ENCODE data around the gene RPL34. TPM values are rescaled to one million over a fixed set of nuclear protein-coding genes. Genes with fewer than 3 reads are reported as not detected.
A peak's percentile ranks its signal among the peaks of the same experiment; 100 is the strongest.
"Not testable (repeated sequence)": the region's sequence is repeated elsewhere in the genome, so short reads cannot be mapped to it uniquely, and the experiment has no call there.

RPL34 gene
- total RNA-seq, result 1,196 TPM

DNA sequence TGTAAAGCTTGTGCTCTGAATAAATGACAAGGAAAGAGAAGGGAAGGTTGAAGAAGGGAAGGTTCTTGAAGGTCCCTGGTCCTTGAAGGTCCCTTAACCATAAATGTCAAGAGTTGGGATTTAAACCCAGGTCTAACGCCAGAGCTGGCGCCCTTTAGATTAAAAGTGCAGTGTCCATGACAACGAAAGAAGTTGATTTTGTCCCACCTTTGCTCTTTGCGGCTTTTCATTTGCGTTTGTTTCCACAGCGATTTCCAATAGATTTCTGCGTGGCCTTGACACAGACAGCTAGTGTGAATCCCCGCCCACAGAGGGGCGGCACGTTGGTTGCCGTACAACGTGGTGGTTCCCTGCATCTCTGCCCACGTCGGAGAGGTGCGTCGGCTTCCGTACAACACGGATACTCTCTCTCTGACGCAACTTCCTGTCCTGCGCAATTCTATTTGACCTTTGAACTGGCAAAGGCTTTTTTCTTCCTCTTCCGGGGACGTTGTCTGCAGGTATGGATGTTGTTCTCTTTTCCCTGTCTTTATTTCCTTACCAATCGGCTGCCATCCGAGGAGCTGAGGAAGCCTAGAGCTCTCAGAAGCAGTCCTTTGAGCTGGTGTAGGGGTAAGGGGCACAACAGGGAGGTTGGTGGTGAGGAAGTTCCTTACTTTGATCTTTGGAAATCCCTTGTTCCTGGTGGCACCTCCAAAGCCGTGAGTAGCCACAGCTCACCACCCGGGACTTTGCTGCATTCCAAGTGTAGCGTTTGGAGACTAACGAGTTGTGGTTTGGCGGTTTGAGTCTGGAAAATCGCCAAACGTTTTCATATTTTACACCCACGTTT, at the start of gene RPL34:
Gene RPL34, plus strand, starts transcription at position 476 of the 832 bp plus-strand sequence. CDS start 1,384 bp downstream, outside the sequence.
- DNase-seq (ENCODE audit: low read depth in 2 of 3, low spot score in 2 of 3), result peak; percentile 91 to 99 (median 97)

DNA sequence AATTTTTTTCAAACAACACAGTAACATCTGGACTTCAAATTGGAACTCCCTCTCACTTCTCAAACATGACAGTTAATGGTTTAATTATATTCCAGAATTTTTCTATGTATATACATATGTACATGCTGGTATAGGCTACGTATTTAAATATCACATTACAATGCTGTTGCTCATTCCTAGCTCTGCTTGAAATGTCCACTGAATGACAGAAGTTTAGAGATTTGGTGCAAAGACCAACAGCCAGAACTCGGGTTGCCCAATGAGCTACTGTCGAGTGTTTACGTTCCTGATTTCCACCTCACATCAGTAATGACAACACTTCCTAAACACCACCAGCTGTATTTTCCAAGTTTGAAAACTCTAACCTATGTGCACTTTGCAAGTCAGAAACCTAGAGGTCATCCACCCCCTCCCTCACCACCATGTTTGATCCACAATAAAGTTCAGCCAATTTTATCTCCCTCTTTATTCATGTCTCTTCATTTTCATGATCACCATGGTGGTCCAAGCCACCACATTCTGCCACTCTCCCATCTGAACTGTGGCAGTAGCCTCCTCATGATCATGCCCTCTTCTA, 49.3 kb upstream of the RPL34 start:
- DNase-seq (ENCODE audit: low read depth in 2 of 3, low spot score in 2 of 3), result no peak

GRCh38 chr4:108574402-108574801, 46.0 kb upstream of the RPL34 start:
- DNase-seq (ENCODE audit: low read depth in 2 of 3, low spot score in 2 of 3), result no peak

GRCh38 chr4:108581083-108581482, 39.3 kb upstream of the RPL34 start:
- DNase-seq (ENCODE audit: low read depth in 2 of 3, low spot score in 2 of 3), result no peak

DNA sequence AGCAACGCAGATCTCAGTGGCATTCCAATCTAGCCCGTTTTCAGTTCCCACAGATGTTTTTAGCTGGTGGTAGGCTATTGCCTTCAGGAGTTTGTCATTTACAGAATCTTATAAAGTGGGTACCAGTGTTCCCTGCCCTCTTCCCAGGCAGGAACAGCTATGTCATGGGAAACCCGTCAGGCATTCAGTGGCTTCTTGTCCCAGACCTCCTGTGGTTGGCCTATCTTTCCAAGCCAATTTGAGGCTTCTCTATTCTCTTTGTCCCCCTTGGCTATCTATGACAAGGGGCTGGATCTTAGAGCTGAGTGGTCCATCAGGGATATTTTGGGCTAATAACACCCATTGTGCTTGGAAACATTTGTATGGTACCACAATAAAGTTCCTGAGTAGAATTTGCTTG, 33.6 kb upstream of the RPL34 start:
- no peak for DNase-seq (ENCODE audit: low read depth in 2 of 3, low spot score in 2 of 3)

DNA sequence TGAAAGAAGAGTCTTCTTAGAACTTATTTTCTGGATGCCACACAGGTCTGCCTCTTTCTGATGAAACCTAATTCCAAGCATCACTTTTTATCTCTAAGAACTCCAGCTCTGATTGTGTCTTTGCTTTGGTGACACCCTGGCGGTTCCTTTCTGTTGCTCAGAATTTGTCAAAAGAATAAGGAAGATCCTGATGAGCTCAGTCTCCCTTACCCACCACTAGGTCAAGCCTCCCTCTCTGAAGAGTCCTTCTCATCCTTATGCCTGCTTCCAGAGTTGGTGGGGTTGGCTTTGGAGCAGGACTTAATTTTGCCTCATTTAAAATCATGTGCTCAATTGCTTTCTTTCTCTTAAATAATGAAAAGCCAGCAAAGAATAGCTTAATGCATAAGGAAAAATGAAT, 31.5 kb upstream of the RPL34 start:
- DNase-seq (ENCODE audit: low read depth in 2 of 3, low spot score in 2 of 3), result no peak

DNA sequence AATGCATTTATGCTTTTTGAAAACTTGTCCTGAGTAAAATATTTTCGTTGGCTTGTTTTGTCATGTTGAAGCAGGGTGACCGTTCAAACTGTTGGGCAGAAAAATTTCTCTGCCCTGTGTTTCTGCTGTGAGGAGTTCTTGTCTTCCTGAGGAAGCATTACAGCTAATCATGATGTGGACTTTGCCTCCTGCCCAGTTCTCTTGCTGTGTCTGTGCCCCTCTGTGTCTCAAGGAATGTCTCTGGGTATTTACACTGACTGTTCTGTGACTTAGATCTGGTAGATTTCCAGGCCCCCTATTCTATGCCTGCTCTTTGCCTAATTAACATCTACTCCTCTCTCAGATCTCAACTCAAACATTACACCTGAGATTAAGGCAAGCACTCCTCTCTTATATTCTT, 30.4 kb upstream of the RPL34 start:
- no peak for DNase-seq (ENCODE audit: low read depth in 2 of 3, low spot score in 2 of 3)

GRCh38 chr4:108590776-108591175, 29.6 kb upstream of the RPL34 start:
- no peak for DNase-seq (ENCODE audit: low read depth in 2 of 3, low spot score in 2 of 3)

GRCh38 chr4:108592674-108592986, 27.7 kb upstream of the RPL34 start:
- DNase-seq (ENCODE audit: low read depth in 2 of 3, low spot score in 2 of 3), result no peak

GRCh38 chr4:108594296-108594695, 26.1 kb upstream of the RPL34 start:
- not testable (repeated sequence) for DNase-seq (ENCODE audit: low read depth in 2 of 3, low spot score in 2 of 3)

DNA sequence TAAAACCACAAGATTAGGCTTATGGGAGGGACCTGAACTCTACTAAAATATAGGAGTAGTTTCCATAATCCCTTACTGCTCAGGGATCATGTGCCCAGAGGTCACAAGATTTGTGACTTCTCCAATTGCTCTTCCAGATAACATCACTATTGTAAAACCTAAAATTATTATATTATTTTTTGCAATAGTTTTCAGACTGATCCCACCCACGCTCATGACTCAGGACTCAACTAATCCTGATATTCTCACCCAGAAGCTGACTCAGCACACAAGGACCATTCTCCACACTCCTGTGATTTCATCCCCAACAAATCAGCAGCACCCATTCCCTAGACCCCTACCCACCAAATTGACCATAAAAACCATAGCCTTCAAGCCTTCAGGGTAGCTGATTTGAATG, 24.0 kb upstream of the RPL34 start:
- DNase-seq (ENCODE audit: low read depth in 2 of 3, low spot score in 2 of 3), result no peak

GRCh38 chr4:108601106-108601505, 19.3 kb upstream of the RPL34 start:
- no peak for DNase-seq (ENCODE audit: low read depth in 2 of 3, low spot score in 2 of 3)

DNA sequence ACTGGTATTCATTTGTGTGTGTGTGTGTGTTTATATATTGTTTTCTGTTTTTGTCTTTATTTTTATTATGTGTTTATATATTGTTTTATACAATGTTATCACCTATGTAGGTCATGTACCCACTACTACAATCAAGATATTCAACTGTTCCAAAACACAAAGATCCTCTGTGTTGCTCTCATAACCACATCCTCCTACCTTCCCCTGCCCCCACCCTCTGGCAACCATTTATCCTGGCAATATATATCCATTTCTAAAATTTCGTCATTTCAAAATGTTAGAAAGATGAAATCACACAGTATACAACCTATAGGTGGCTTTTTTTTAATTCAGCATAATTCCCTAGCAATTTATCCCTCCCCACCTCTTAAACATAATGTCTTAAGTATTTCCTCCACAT, 18.8 kb upstream of the RPL34 start:
- no peak for DNase-seq (ENCODE audit: low read depth in 2 of 3, low spot score in 2 of 3)

GRCh38 chr4:108602163-108602562, 18.2 kb upstream of the RPL34 start:
- DNase-seq (ENCODE audit: low read depth in 2 of 3, low spot score in 2 of 3), result no peak

DNA sequence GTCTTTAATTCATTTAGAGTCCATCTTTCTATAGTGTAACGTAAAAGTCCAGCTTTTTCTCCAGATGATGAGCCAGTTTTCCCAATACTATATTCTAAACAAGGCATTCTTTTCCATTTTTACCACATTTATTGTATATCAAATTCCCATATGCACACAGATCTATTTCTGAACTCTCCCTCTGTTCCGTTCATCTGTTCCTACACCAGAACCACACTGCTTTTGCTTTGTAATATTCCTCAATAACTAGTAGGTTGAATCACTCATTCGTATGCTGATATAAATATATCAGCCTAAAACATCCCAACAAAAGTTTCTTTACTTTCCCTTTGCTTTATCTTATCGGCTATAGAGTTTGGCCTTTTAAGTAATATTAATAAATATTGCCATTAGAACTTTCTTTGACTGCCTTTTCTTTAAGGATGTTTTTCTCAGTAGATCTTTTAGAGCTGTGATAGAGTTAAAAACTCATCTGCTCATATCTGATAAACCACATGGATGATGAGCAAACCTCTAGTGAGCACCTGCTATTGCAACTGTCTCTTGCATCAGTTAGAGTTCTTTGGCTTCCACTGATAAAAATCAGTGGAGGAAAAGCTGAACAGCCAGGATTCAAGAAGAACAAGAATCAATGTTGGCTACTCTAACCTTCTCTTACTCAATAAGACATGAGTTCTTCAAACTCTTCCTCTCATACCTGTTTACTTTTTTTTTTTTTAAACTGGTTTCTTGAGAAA, 13.1 kb upstream of the RPL34 start:
- DNase-seq (ENCODE audit: low read depth in 2 of 3, low spot score in 2 of 3), result no peak

GRCh38 chr4:108611365-108611764, 9.0 kb upstream of the RPL34 start:
- DNase-seq (ENCODE audit: low read depth in 2 of 3, low spot score in 2 of 3), result no peak

DNA sequence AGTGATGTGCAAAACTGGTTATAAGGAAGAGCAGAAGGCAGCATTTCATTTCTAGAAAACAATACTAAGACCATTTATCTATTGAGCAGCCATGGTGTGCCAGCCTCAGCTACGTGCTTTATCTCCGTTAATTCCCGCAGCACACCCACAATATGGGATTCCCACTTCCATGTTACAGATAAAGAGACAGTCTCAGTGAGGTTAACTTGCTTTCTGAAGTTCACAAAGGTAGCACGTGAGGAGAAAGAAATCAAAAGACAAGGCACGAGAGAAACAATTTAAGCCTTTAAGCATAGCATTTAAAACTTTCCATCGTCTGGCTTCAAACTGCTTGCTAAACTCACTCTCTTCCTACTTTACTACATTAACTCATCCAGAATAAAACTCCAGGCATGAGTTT, 8.0 kb upstream of the RPL34 start:
- no peak for DNase-seq (ENCODE audit: low read depth in 2 of 3, low spot score in 2 of 3)

DNA sequence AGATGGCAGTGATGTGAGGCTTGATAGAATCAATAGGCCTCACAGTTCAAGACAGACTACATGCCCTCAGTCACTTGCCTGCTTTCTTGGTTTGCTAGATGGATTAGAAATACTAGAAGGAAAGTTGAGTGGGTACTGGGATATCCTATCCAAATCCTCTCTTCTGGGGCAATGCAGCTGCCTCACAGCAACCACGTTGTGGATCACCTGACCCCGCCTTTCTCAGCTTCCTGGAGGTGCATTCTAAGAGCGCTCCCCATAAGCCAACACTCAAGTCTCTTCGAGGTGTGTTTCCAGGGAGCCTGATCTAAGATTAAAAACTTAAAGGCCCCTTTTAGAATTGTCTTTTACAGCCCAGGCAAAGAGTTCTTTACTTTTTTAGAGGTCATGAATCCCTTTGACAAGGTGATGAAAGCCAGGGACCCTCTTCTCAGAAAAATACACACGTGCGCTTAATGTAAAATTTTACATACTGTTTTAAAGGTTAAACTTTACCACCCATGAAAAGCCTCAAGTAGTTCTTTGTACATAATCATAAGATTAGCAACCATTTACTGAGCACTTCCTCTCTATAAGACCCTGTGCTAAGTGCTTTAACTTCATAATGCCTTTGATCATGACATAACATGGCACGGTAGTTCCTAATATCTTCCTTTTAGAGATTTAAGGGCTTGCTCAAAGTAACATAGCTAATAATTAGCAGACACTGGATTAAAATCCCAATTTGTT, 840 bp upstream of the RPL34 start:
- DNase-seq (ENCODE audit: low read depth in 2 of 3, low spot score in 2 of 3), result peak in 1 of 3 donors; percentile 18

DNA sequence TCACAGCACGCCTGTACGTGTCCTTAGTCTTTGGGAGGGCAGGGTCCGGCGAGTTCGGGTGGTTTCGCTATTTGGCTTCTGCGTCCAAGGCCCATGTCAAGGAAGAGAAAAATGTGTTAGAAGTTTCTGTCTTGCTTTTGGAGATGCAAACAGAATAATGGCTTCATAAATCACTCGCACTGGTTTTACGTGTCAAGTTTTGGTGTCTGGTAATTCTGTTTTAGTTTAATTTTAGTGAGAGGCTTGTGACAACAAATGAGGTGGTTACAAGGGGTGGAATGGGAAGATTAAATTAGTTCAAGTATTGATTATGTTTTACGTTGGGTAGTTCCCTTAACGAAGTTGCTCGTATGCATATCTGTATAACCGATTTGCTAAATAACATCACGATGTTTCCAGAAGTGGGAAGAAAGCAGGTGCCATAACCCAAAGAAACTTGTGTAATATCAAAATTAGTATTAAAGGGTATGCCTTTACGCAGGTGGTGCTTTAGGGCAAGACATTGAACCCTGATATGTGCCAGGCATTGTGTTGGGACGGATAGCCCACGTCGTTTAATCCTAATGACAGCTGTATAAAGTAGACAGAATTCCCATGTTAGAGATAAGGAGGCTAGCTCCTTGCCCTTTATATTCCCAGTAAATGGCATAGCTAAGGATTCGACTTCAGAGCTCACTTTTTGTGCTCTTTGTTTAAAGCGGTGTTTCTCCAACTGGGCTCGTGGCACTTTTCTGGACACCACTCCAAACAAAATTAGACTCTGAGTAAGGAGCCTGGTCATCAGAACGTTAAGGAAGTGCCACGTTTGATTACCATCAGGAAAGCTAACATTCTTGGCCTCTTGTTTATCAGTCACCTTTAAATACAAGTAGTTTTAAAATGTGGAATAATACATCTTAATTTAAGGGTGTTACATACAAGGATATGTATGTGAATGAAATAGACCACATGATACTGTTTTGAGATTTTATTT, 843 bp downstream of the RPL34 start:
- no peak for DNase-seq (ENCODE audit: low read depth in 2 of 3, low spot score in 2 of 3)

GRCh38 chr4:108622022-108622421, 1.6 kb downstream of the RPL34 start:
- no peak for DNase-seq (ENCODE audit: low read depth in 2 of 3, low spot score in 2 of 3)
